Tibial artery (tissue), 4 donors: ENCODE results near the gene TMEM11.
"Not testable (repeated sequence)": the region's sequence is repeated elsewhere in the genome, so short reads cannot be mapped to it uniquely, and the experiment has no call there.

Experiments
- DNase-seq, 2 donors: peaks; one replicate each; pipeline ENCODE4 v3.0.0-alpha.2; 2019
- H3K27ac ChIP-seq, 2 donors: fragments of 200-600 bp; sonication (generic) in 1 of 2; 1 replicate in 1 of 2; 2 replicates in 1 of 2; pipeline ENCODE4 v1.5.1; 2018 to 2019; ENCODE audit warnings: mild to moderate bottlenecking in 1 of 2
- H3K27me3 ChIP-seq, 2 donors: fragments of 200-600 bp; sonication (generic) in 1 of 2; one replicate each; pipeline versions ENCODE4 v1.5.1 to v1.6.0; 2016 to 2019
- H3K36me3 ChIP-seq, 3 donors: fragments of 200-600 bp; sonication (generic) in 2 of 3; one replicate each; pipeline ENCODE4 v1.5.1; 2016 to 2019; ENCODE audit warnings: mild to moderate bottlenecking in 2 of 3
- H3K4me1 ChIP-seq, 4 donors: fragments of 200-600 bp; sonication (generic) in 2 of 4; 1 replicate in 3 of 4; 2 replicates in 1 of 4; pipeline ENCODE4 v1.5.1; 2016 to 2019
- H3K4me3 ChIP-seq, 2 donors: fragments of 200-600 bp; sonication (generic) in 1 of 2; 1 replicate in 1 of 2; 2 replicates in 1 of 2; pipeline ENCODE4 v1.5.1; 2018 to 2019; ENCODE audit warnings: mild to moderate bottlenecking in 2 of 2
- H3K9me3 ChIP-seq, 3 donors: fragments of 200-600 bp; sonication (generic) in 1 of 3; one replicate each; pipeline ENCODE4 v1.5.1; 2016 to 2019
- CTCF ChIP-seq, 2 experiments: fragments of 200-600 bp in 1 of 2; fragments of 450-650 bp in 1 of 2; IDR thresholded peaks; one replicate each; pipeline ENCODE4 v1.5.1; 2017 to 2019; ENCODE audit warnings: antibody characterized with exemption in 2 of 2, mild to moderate bottlenecking in 1 of 2, moderate library complexity in 1 of 2
- intact Hi-C: fragments of 100-400 bp; cut with DNase I; formaldehyde crosslinking; loops from one replicate; pipeline ENCODE4 v1.15.0; 2023; ENCODE audit warnings: low total_unique reads

The TMEM11 gene

DNA sequence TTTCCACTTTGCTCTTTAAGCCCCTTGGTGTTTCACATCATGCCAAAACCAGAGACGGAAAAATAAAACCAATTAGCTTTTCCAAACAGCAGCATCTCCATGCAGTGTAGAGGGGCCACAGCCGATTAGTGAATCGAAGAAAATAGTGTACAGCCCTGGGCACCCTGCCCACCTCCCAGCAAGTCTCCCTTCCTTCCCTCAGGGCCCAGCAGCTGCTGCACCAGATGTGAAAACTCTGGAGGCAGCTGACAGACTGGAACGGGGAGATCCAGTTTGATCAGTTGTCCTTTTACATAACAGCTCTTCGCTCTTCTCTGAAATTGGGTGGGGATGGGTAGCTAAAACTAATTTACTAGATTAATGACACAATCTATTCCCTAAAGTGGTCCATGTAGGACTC lies 19.3 kb downstream of the TMEM11 start:
- no peak overlapping the region for H3K4me3 ChIP-seq
- H3K27me3 ChIP-seq = no peaks in the 10 kb centered on the region
- no peak for DNase-seq
- H3K36me3 ChIP-seq = peaks cover 19 to 34% (median 32%) of the 10 kb centered on the region in 3 donors
- peak overlapping the region; percentile 23 to 43 for H3K27ac ChIP-seq
- H3K9me3 ChIP-seq = no peaks in the 10 kb centered on the region
- no peak for TF ChIP-seq CTCF (IDR thresholded peaks at IDR 0.05)
- peaks cover 0 to 44% (median 27%) of the 10 kb centered on the region in 4 donors for H3K4me1 ChIP-seq
- intact Hi-C loops = no loop called here

DNA sequence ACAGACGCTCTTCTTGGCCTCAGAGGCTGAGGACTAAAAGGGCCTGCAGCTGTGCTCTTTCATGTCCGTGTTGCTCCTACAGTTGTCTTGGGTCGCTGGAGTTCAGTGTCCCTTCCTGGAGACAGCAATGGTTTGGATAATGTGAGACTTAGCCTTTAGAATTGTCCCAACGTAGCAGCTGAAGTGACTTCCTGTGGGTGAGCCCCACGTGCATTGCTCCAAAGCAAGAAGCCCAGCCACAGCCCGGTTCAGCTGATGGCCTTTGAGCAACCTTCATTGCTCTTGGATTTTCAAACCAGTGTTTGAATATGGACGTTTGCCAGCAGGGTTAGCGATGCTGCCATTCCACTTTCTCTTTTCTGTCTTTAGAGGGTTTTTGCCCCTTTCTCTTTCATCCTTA lies 19.7 kb downstream of the TMEM11 start:
- Histone ChIP-seq H3K36me3 (peaks cover 19 to 39% (median 33%) of the 10 kb centered on the region in 3 donors), H3K9me3 (no peaks in the 10 kb centered on the region), H3K27ac (peak overlapping the region in 1 of 2 donors; percentile 23), H3K4me3 (no peak overlapping the region), H3K4me1 (peaks cover 0 to 39% (median 25%) of the 10 kb centered on the region in 4 donors), H3K27me3 (no peaks in the 10 kb centered on the region)
- intact Hi-C loops = no loop called here
- no peak for DNase-seq
- no peak for TF ChIP-seq CTCF (IDR thresholded peaks at IDR 0.05)

GRCh38 chr17:21193031-21193430 lies 20.9 kb downstream of the TMEM11 start:
- Histone ChIP-seq H3K27me3 (no peaks in the 10 kb centered on the region), H3K4me3 (no peak overlapping the region), H3K4me1 (peaks cover 0 to 38% (median 25%) of the 10 kb centered on the region in 4 donors), H3K36me3 (peaks cover 14 to 41% (median 33%) of the 10 kb centered on the region in 3 donors), H3K9me3 (no peaks in the 10 kb centered on the region), H3K27ac (no peak overlapping the region)
- no peak for DNase-seq
- no peak for TF ChIP-seq CTCF (IDR thresholded peaks at IDR 0.05)
- intact Hi-C loops = no loop called here

GRCh38 chr17:21192414-21192813 lies 21.5 kb downstream of the TMEM11 start:
- H3K4me3 ChIP-seq, intact Hi-C loops, H3K27ac ChIP-seq, H3K9me3 ChIP-seq, DNase-seq, H3K27me3 ChIP-seq: not testable (repeated sequence)
- H3K36me3 ChIP-seq = peaks cover 10 to 34% (median 27%) of the 10 kb centered on the region in 3 donors
- peaks cover 0 to 38% (median 25%) of the 10 kb centered on the region in 4 donors for H3K4me1 ChIP-seq

DNA sequence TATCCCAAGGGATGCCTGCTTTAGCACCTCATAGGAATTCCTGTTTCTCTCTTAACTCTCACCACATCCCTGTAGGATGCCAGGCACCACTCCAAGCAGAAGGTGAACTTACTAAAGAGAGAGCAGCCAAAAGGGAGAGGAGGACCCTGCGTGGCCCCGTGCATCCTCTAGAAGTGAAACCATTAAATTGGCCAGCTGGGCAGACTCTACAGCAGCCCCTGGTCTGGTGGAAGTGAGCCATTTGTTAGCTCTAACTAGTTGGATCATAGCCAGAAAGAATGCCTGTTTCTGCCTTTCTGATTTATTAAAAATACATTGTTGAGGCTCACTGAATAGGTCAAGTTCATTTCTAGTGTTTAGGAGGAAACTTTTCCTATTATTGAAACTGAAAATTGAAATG lies 22.3 kb downstream of the TMEM11 start:
- Histone ChIP-seq H3K9me3 (no peaks in the 10 kb centered on the region), H3K4me3 (no peak overlapping the region), H3K27ac (peak overlapping the region; percentile 32 to 41), H3K27me3 (no peaks in the 10 kb centered on the region), H3K36me3 (peaks cover 3 to 28% (median 20%) of the 10 kb centered on the region in 3 donors), H3K4me1 (peaks cover 0 to 38% (median 25%) of the 10 kb centered on the region in 4 donors)
- intact Hi-C loops = no loop called here
- no peak for TF ChIP-seq CTCF (IDR thresholded peaks at IDR 0.05)
- DNase-seq = no peak

- H3K9me3 ChIP-seq = no peaks in the 10 kb centered on the region
- H3K36me3 ChIP-seq = peaks cover 0 to 38% (median 17%) of the 10 kb centered on the region in 3 donors
- no peak for TF ChIP-seq CTCF (IDR thresholded peaks at IDR 0.05)
- no peak overlapping the region for H3K27ac ChIP-seq
- no peak for DNase-seq
- H3K4me3 ChIP-seq = no peak overlapping the region
- peaks cover 0 to 35% (median 23%) of the 10 kb centered on the region in 4 donors for H3K4me1 ChIP-seq
- intact Hi-C loops = no loop called here
- no peaks in the 10 kb centered on the region for H3K27me3 ChIP-seq
Measured at GRCh38 chr17:21190078-21190477, 23.9 kb downstream of the TMEM11 start.
